Stimulated activated CD4-positive, alpha-beta T cell treated with anti-CD3 and anti-CD28 coated beads, Interleukin-1b, Interleukin-23, amount 100 ng/mL, for 1 hour (primary cell): ENCODE results near the gene EML4.
"Not testable (repeated sequence)": the region's sequence is repeated elsewhere in the genome, so short reads cannot be mapped to it uniquely, and the experiment has no call there.

ENCODE experiments used
- DNase-seq, 2 donors: peaks; one replicate each; pipeline ENCODE4 v3.0.0-alpha.2; 2020; ENCODE audit warnings: low read depth in 2 of 2

EML4 gene

DNA sequence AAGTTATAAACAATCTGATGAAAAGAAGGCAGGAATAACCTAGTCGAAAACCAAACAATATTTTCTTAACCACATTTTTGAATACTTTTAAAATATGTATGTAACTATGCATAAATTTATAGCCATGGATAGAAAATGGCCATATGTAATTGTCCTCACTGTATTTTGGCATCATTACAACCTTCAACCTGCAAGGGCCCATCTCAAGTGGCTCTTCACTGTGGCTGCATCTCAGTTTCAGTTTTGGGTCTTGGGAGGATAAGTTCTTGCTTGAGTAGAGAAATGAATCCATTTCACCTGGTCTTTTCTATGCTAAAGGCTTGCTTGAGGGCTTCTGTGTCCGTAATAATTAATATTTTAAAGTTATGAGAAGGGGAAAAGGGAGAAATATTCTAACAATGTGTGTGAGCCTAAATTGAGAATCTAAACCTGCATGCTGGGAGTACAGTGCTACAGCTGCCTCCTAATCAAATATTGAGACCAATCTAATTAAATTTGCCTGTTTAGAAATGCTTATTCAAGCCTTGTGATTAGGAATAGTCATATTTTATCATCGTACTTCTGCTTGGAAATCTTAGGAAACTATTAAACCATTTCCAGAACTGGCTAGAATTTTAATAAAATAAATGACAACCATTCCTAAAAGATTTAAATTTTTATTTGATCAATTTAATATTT lies 92.5 kb downstream of the EML4 start:
- no peak for DNase-seq

DNA sequence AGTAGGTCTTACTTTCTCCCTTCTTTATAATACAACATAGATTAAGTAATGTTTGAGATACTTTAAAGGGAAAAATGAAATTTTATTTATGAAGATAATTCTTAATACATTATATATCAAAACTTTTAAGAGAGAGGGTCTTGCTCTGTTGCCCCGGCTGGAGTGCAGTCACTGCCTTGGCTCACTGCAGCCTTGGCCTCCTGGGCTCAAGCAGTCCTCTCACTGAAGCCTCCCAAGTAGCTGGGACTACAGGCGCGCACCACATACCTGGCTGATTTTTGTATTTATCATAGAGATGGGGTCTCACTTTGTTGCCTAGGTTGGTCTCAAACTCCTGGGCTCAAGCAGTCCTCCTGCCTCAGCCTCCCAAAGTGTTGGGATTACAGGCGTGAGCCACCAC lies 97.1 kb downstream of the EML4 start:
- no peak for DNase-seq

DNA sequence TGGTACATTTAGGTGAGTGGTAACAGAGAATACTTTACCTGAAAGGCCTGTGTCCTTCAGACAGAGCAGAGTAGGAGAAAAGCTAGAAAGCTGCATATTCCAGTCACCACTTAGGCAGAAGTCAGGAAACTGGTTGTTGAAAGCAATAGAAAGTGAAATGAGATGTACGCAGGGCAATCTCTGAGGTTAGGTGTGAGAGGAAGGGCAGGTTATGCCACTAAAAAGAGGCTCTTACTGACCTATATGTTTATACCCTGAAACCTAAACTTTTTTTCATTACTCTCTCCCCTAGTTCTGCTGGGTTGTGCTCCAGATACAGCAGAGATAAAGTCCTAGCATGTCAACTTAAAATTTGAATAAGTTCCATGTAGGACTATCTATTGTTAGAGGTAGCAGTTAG lies 98.4 kb downstream of the EML4 start:
- no peak for DNase-seq

DNA sequence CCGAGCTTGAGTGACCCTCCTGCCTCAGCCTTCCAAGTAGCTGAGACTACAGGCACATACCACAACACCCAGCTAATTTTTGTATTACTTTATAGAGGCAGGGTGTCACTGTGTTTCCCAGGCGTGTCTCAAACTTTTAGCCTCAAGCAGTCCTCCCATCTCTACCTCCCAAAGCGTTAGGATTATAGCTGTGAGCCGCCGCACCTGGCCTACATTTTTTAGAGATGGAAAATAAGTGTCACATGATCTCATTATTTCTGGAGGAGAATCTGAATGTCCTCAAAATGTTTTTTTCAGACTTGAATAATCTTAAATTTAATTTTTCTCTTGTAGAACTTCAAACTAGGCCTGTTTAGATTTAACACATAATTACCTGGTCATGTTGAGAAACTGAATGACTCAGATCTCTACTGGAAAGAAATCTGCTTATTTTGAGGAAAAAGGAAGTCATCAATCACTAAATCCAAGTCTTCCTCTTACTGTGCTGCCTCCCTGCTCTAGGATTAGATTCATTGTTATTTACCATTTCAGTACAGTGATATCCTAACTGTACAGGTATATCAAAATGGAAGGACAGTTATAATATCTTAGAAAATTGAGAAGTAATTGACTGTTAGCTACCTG lies 99.5 kb downstream of the EML4 start:
- no peak for DNase-seq

DNA sequence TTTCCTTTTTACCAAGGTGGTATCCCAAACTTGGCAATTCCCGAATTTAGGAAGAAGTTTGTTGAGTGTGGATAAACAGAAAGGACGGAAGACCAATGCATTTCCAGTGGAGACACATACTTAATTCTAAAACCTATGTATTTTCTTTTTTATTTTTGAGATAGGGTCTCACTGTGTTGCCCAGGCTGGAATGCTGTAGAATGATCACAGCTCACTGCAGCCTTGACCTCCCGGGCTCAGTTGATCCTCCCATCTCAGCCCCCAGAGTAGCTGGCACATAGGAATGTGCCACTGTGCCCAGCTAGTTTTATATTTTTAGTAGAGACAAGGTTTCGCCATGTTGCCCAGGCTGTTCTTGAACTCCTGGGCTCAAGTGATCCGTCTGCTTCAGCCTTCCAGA lies 101.6 kb downstream of the EML4 start:
- no peak for DNase-seq

DNA sequence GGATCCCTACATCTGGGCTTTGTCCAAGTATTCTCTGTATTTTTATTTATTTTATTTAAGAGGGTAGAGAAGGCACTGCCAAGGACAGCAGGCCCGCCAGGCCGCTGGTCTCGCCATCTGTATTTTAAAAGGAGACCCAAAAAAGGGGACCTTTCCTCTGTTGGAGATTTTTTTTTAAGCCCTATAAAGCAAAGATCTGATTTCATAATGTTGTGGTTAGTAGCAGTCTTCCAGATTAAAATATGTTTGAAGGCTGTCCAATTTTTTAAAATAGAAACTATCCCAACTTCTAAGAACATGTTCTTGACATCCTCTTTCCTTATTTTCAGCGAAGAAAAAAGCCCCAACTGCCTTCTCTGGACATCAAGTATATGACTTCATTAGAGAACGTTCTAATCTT lies 102.1 kb downstream of the EML4 start:
- DNase-seq = not testable (repeated sequence)

DNA sequence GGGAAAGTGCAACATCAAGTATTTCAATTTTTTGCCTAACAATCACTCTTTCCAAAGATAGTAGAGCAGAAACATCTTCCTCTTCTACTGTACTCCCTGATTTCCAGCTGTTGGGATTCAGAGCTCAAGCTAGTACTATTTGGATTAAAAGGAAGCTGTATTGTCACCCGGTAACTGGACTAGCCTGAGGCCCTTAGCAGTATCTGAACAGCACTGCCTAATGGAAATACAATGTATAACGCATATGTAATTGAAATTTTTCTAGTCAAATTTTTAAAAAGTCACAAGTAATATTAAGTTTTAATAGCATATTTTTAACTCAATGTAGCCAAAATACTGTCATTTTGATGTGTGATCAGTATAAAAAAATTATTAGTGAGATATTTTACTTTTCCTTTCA lies 105.7 kb downstream of the EML4 start:
- no peak for DNase-seq

DNA sequence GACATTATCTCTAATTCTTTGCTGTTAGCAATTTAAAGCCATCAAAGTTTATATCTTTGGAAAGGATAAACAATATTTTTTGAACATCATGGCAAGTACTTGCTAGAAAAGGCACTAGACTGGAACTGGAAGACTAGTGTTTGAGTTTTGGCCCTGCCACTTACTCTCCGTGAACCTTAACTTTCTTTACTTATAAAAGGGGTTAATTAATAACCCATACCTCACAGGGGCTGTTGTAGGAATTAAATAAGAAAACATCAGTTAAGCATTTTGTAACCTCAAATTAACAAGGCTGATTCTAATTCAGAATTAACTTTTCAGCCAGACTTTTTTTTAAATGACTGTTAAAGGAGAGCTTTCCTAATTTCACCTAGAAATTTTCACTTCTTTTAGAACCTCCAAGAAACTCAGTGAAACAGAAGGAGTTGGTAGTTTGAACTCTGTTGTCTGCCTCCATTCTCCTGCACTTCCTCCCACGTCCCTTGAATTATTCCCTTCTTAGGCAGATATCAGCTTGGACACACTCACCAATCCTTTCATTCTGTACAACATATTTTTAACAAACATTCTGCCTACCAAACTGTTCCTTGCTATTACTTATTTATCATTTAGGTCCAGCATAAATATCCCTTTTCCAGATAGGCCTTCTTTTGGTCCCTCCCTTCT lies 112.4 kb downstream of the EML4 start:
- DNase-seq = no peak

DNA sequence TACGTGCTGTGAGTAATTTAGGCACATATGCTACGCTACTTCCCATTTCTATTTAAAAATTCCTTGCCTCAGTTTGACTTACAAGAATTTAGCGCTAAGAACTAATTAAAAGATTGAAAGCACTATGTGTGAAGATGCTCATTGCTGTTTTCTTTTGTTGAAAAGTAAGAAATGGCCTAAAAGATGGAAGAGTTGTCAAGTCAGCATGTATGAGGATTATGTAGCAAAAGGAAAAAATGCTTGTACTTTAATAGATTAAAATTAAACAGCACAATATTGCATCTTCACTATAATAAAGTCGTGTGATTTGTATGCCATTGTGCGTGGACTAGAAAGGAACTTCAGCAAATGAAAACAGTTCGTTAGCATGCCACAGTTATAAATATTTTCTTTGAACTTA lies 114.9 kb downstream of the EML4 start:
- DNase-seq = no peak

DNA sequence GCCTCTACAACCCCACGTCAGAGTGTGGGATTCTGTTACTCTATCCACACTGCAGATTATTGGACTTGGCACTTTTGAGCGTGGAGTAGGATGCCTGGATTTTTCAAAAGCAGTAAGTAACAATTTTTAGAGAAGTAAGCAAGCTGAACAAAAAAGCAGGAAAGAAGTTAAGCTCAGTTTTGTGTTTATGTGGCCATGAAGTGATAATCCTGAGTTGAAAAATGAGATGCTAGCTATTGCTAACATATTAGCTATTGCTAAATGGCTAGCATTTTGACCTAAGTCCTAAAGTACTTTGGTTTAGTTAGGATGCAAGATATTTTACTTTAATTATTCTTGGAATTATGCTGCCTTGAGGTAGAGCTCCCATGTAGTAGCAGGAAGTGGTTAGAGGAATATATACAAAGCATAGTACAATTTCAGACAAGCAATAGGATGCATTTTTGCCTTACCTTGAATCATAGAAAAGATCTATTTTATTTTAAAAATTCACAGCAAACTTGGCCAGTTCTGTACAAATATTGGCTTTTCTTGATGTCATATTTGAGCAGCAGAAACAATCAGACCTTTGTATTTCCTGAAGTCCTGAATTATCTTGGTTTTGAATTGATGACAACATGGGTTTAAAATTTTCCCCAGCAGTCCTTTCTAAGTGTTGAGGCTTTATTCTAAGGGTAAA lies 117.3 kb downstream of the EML4 start:
- no peak for DNase-seq

DNA sequence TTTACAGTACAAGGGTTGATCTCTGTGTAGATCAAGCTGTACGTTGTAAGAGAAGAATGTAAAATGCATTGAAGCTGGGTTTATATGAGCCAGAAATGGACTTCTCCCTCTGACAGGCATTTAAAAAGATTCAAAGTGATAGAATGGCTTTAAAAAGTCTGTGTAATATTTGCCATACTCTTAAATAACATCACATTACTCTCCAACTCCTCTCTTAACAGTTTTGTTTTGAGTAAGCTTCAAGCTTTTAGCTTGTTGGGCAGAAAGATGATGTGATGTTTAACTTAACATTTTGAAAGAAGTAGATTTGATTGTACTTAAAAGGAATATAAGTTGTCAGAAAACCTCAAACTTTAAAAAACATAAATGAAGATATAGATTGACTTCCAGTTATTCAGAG lies 119.7 kb downstream of the EML4 start:
- no peak for DNase-seq

DNA sequence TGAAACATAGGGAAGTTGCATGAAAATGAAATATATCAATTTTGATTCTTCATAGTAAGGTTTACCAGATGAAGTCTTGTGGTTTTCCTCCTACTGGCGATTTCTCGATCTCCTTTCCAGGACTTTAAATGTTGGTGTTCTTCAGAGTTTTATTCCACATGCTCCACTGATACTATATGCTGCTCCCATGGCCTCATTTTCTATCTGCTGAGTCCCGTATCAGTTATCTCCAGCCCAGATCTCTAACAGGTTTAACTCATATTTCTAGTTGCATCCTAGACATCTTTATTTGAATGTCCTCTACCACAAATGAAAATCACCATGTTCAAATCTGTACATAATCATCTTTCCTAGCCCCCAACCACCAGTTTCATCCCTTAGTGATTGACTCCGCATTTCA lies 120.1 kb downstream of the EML4 start:
- no peak for DNase-seq

DNA sequence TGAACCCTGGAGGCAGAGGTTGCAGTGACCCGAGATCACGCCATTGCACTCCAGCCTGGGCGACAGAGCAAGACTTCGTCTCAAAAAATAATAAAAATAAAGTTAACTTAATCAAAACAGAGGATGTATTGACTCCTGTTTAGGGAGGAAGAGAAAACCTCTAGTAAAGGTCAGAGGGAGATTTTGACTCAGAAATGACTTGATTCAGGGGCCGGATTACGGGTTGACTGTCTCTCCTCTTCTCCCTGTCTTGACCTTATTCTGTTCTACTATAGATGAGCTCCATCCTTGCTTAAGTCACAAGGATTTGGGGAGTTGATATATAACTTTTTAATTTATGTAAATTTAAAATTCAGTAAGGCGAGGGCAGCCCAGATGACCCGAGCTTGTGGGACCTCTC lies 120.9 kb downstream of the EML4 start:
- DNase-seq = no peak

DNA sequence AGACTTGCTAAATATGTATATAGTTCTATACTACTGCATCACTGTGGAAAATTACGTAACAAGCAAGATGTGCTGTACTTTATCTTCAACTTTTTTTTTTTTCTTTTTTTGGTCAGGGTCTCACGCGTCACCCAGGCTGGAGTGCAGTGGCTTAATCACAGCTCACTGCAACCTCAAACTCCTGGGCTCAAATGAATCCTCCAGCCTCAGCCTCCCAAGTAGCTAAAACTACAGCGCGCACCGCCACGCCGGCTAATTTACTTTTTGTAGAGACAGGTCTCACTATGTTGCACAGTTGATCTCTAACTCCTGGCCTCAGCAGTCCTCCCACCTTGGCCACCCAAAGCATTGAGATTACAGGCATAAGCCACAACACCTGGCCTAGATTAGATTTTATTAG lies 123.9 kb downstream of the EML4 start:
- DNase-seq = no peak

DNA sequence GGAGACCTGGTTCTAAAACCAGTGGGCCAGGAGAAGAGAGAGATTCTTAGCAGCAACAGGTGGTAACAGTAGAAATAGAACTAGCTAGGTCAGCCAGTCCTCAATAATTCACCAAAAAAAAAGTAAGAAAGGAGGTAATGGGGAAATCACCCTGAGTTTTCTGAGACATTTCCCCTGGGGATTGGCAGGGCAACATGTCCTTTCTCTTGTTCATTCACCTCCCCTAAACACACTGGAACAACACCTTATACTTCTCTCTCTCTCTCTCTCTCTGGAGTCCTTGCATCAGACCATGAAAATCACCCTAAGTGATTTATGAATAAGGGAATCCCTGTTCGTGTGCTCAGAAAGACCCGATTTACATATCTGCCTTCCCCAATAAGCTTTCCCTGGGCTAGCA lies 127.1 kb downstream of the EML4 start:
- no peak for DNase-seq

DNA sequence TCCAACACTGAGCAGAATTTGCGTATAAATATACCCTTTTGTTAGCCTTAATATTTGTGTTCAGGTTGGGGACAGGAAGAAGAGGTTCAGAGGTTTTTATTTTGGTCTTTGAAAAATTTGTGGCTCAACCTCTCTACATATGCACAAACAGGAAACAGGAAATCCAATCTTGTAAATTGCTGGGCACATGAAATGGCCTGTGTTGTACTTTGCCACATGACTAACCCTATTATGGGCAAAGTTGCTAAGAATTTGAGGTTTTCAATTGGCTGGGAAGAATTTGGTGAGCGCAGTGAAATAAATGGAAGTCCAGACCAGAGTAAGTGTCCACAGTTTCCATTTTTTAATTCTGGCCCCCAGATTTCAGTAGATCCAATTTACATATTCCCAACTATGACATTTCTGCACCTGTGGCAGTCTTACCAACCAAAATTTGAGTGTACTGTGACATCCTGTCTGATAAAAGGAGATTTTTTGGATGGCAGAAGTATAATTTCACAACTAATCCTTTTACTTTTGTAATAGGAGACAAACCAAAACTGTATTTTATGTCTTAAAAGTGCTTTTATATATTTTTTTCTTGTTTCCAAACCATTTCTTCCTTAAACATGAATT lies 128.3 kb downstream of the EML4 start:
- no peak for DNase-seq

DNA sequence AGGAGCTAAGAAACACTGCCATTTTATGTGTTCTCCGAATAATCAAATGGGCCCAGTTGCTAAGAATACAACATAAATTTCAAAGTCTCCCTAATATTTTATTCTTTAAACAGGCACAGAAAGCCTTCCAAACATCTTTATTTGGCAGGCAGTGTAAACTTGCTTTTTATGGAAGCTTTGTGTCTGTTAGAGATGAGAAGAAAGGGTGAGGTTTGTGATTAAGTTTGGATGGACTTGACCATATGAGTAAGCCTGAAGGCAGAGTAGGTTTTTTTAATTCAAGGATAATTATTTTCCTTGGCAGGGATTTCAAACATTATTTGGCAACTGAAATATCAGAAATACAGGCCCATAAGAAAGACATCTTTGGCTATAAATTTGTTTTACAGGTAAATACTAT lies 129.0 kb downstream of the EML4 start:
- DNase-seq = no peak

DNA sequence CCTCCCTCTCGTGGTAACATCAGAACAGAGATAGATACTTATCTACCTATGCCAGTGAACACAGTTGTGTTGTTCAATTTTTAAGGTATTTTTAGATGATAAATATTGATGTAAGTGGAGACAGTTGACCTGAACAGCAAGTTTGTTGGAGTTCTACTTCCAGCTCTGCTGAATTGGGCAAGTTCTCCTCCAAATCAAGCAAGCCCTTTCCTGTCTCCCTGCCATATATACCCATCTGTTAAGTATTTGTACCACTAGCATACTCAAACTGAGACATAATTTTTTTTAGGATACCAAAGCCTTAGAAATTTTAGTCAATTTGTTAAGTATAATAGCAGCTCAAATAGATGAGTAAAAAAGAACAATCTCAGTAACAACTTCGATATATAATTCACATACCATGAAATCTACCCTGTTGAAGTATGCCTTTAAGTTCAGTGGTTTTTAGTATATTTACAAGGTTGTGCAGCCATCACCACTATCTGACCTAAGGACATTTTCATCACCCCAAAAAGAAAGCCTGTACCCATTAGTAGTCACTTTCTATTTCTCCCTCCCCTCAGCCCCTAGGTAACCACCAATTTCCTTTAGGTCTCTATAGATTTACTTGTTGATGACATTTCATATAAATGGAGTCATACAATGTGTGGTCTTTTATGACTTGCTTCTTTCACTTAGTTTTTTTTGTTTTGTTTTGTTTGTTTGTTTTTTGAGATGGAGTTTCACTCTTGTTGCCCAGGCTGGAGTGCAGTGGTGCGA lies 130.0 kb downstream of the EML4 start:
- DNase-seq = no peak

DNA sequence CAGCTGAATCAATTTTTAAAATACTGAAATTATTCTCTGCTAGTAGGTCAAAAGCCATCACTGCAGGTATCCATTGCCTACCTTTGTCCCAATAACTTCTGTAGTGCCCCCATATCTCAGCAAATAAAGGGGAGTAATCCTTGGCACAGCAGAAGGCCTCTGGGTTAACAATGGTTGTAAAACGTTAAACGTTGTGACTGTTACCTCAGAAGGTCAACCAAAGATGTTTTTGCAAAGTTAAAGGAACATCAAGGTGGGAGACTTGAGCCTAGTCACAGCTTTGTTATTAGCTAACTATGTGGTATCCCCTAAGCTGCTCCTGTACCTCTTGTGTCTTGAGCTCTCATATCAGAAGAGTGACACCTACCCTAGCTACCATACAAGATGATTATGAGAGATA lies 131.4 kb downstream of the EML4 start:
- DNase-seq = no peak

DNA sequence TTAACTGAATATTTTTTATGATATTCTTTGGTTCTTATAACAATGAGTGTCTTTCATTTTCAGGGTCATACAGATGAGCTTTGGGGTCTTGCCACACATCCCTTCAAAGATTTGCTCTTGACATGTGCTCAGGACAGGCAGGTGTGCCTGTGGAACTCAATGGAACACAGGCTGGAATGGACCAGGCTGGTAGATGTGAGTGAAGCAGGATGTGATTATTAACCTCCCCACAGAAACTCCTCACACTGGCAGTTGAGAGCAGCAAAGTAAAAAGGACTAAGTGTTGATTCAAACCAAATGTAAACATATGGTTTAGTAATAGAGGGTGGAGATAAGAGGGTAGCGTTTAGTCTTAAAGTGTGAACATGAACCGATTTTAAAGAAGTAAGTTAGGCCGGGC lies 134.1 kb downstream of the EML4 start:
- DNase-seq = no peak

DNA sequence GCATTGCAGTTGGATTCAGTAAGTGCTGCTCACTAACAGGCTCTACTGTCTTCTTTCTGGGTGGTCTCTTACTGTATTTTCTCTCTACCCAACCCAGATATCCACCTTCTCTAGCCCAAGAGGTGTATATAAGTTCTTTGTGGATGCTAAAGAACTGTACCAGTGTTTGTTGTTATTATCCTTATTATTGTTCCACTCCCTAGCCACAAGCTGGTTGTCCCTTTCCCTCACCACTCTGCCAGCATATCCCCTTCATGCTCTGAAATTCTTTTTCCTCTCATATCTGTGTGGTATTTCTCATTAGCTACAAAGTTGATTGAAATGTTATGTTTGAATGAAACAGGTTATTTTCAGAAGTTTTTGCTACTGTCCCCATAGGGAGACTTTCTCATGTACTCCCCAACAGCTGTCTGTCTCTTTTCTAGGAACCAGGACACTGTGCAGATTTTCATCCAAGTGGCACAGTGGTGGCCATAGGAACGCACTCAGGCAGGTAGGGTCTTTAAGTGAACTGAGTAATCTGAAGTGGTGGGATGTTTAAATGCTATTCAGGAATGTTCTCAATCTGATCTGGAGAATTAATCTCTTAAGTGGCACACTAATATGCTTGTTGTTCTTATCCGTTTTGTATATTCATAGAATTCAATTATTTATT lies 135.0 kb downstream of the EML4 start:
- DNase-seq = no peak
